H1 (cell line): ENCODE results near the gene KRTAP8-1.

ENCODE experiments used
- CTCF ChIP-seq, 3 experiments: IDR thresholded peaks; 1 replicate in 2 of 3; 2 replicates in 1 of 3; pipeline versions ENCODE4 v1.5.1 to v1.6.1; 2011; ENCODE audit warnings: low read length in 3 of 3, mild to moderate bottlenecking in 3 of 3, inconsistent platforms in 2 of 3, low read depth in 1 of 3, moderate library complexity in 1 of 3; ENCODE audit not compliant: insufficient read depth in 1 of 3; ENCODE audit errors: control extremely low read depth in 1 of 3
- EP300 ChIP-seq, 2 experiments: IDR thresholded peaks; 1 replicate in 1 of 2; 2 replicates in 1 of 2; pipeline ENCODE4 v1.6.1; 2011 to 2012; ENCODE audit warnings: low read depth in 2 of 2, low read length in 2 of 2, mild to moderate bottlenecking in 2 of 2, borderline replicate concordance in 1 of 2, inconsistent platforms in 1 of 2, moderate library complexity in 1 of 2
- POLR2A ChIP-seq, 2 experiments: IDR thresholded peaks; 1 replicate in 1 of 2; 2 replicates in 1 of 2; pipeline ENCODE4 v1.6.1; 2011; ENCODE audit warnings: low read depth in 2 of 2, low read length in 2 of 2, mild to moderate bottlenecking in 2 of 2; ENCODE audit errors: control extremely low read depth in 1 of 2

DNA sequence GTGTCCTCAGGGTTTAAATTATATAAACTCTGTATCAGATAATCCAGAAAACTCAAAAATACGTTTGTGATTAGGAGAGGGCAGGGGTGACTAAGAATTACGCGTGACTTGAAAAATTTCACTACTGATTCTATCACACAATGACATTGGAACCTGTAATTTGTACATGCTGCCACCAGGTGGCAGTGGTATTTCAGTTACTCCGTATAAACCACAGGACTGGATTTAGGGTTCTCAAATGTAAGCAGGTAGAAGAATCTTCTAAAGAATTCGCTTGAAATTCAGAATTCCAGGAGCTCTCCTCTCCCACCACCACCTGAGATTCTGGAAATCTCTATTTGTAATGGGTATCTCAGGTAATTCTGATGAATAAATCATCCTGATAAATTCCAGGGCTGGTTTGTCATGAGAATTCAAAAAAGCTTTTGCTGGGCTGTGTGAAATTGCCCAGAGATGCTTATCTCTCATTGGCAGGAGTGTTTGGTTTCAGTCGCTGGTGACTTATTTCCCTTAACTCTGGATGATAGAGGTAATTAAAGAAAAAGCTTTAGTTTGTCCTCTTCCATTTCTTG, 18.2 kb upstream of the KRTAP8-1 start:
- TF ChIP-seq CTCF (IDR thresholded peaks at IDR 0.05; ENCODE audit: control extremely low read depth in 1 of 3, insufficient read depth in 1 of 3, low read depth in 1 of 3, low read length in 3 of 3) (peak in 2 of 3 experiments; percentile 45 to 75; a peak in 2 of 4 replicates), EP300 (IDR thresholded peaks at IDR 0.05; ENCODE audit: borderline replicate concordance in 1 of 2, low read depth in 2 of 2, low read length in 2 of 2) (no peak), POLR2A (IDR thresholded peaks at IDR 0.05; ENCODE audit: control extremely low read depth in 1 of 2, low read depth in 2 of 2, low read length in 2 of 2) (no peak)
